ENCODE results near the gene ZXDA. TPM values are rescaled to one million over a fixed set of nuclear protein-coding genes. Genes with fewer than 3 reads are reported as not detected.
"Not testable (repeated sequence)": the region's sequence is repeated elsewhere in the genome, so short reads cannot be mapped to it uniquely, and the experiment has no call there.

ZXDA gene
- total RNA-seq, 1 donor from 2014 or later: 0.67 TPM

DNA sequence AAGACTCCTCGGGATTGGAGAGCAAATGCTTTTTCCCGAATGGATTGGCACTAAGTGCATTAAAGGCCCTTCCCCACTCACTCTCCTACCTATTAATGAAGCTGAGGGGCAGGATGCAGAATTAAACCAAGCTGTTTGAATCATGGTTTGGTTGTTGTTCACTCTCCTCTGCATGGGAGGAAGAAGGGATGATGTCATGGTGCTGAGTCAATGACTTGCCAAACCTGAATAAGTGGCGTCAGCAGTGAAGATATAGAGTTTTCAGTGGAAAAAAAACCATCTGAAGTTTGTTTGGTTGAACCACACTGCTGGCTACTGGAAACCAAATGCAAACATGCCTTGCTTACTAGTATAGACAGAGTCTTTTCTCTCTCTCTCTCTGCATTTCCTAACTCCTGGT is 19.8 kb upstream of the ZXDA start:
- Mint-ChIP-seq H3K4me3 (ENCODE audit: low read depth) (no peak overlapping the region), H3K27ac (no peak overlapping the region), H3K4me1 (ENCODE audit: low read depth) (no peaks in the 10 kb centered on the region), H3K9me3 (ENCODE audit: low read depth) (peaks cover 31% of the 10 kb centered on the region), H3K27me3 (no peaks in the 10 kb centered on the region), H3K36me3 (ENCODE audit: insufficient read depth) (no peaks in the 10 kb centered on the region)
- no peak for DNase-seq (ENCODE audit: low spot score, unreplicated experiment)
- TF ChIP-seq, protein P1, sequence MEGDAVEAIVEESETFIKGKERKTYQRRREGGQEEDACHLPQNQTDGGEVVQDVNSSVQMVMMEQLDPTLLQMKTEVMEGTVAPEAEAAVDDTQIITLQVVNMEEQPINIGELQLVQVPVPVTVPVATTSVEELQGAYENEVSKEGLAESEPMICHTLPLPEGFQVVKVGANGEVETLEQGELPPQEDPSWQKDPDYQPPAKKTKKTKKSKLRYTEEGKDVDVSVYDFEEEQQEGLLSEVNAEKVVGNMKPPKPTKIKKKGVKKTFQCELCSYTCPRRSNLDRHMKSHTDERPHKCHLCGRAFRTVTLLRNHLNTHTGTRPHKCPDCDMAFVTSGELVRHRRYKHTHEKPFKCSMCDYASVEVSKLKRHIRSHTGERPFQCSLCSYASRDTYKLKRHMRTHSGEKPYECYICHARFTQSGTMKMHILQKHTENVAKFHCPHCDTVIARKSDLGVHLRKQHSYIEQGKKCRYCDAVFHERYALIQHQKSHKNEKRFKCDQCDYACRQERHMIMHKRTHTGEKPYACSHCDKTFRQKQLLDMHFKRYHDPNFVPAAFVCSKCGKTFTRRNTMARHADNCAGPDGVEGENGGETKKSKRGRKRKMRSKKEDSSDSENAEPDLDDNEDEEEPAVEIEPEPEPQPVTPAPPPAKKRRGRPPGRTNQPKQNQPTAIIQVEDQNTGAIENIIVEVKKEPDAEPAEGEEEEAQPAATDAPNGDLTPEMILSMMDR (IDR thresholded peaks at IDR 0.05; ENCODE audit: unreplicated experiment): no peak

DNA sequence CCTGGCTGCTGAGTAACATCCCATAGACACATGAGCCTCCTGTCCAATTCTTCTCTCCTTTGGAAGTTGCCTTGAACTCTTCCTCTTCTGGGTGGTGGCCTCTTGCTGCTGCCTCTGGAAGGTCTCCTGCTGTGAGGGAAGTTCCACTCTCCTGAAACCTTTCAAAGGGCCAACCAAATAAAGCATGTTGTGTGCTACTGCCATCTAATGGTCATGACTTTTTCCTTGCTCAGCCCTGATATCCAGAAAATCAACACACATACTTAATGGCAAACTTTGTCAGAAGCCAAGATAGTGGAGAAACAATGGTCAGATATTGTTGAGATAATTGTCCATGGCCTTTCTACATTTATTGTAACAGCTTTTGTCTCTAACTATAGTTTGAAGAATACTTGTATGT is 19.1 kb upstream of the ZXDA start:
- no peaks in the 10 kb centered on the region for H3K36me3 Mint-ChIP-seq (ENCODE audit: insufficient read depth)
- no peaks in the 10 kb centered on the region for H3K27me3 Mint-ChIP-seq
- no peak overlapping the region for H3K27ac Mint-ChIP-seq
- H3K4me3 Mint-ChIP-seq (ENCODE audit: low read depth): no peak overlapping the region
- no peak for DNase-seq (ENCODE audit: low spot score, unreplicated experiment)
- TF ChIP-seq, protein P1 (IDR thresholded peaks at IDR 0.05; ENCODE audit: unreplicated experiment): peak; percentile 34
- peaks cover 31% of the 10 kb centered on the region for H3K9me3 Mint-ChIP-seq (ENCODE audit: low read depth)
- H3K4me1 Mint-ChIP-seq (ENCODE audit: low read depth): no peaks in the 10 kb centered on the region

DNA sequence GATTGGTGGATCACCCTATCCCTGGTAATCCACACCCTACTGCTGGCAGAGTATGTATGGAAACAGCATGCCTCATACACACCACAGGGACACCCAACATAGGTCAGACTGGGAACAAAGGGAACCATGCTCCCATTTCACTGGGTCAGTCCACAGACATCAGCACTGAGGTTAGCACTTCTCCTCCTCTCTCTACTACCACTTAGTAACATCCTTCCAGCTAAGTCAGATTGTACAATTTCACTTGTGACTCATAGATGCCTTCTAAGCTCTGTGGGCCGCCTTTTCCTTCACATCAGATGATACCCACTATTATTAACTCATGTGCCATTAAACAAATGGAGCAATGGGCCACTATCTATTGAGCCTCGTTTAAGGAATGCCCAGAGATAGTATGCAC is 15.5 kb upstream of the ZXDA start:
- no peak overlapping the region for H3K27ac Mint-ChIP-seq
- no peaks in the 10 kb centered on the region for H3K4me1 Mint-ChIP-seq (ENCODE audit: low read depth)
- H3K27me3 Mint-ChIP-seq: no peaks in the 10 kb centered on the region
- peaks cover 22% of the 10 kb centered on the region for H3K9me3 Mint-ChIP-seq (ENCODE audit: low read depth)
- no peaks in the 10 kb centered on the region for H3K36me3 Mint-ChIP-seq (ENCODE audit: insufficient read depth)
- no peak for DNase-seq (ENCODE audit: low spot score, unreplicated experiment)
- H3K4me3 Mint-ChIP-seq (ENCODE audit: low read depth): no peak overlapping the region
- TF ChIP-seq, protein P1 (IDR thresholded peaks at IDR 0.05; ENCODE audit: unreplicated experiment): no peak

DNA sequence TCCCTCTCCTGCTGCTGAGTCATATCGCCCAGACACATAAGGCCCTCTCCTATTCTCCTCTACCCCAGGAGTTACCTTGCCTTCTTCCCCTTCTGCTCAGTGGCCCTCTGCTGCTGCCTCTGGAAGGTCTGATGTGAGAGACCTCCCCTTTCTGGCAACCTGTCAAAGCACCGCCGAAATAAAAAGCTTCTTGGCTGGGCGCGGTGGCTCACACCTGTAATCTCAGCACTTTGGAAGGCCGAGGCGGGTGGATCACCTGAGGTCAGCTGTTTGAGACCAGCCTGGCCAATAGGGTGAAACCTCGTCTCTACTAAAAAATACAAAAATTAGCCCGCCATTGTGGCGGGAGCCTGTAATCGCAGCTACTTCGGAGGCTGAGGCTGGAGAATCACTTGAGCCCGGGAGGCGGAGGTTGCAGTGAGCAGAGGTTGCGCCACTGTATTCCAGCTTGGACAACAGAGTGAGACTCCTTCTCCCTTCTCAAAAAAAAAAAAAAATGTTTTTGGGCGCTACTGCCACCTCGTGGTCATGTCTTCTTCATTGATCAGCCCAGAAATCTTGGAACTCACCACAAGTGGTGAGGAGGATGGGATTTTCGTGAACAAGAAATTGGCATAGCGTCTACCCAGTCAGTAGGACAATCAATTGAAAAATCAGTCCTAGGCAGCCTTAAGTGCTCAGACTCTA is 8.6 kb upstream of the ZXDA start:
- DNase-seq (ENCODE audit: low spot score, unreplicated experiment): no peak
- no peak overlapping the region for H3K4me3 Mint-ChIP-seq (ENCODE audit: low read depth)
- H3K36me3 Mint-ChIP-seq (ENCODE audit: insufficient read depth): no peaks in the 10 kb centered on the region
- TF ChIP-seq, protein P1 (IDR thresholded peaks at IDR 0.05; ENCODE audit: unreplicated experiment): peak; percentile 37
- no peak overlapping the region for H3K27ac Mint-ChIP-seq
- no peaks in the 10 kb centered on the region for H3K27me3 Mint-ChIP-seq
- H3K9me3 Mint-ChIP-seq (ENCODE audit: low read depth): peaks cover 19% of the 10 kb centered on the region
- no peaks in the 10 kb centered on the region for H3K4me1 Mint-ChIP-seq (ENCODE audit: low read depth)

DNA sequence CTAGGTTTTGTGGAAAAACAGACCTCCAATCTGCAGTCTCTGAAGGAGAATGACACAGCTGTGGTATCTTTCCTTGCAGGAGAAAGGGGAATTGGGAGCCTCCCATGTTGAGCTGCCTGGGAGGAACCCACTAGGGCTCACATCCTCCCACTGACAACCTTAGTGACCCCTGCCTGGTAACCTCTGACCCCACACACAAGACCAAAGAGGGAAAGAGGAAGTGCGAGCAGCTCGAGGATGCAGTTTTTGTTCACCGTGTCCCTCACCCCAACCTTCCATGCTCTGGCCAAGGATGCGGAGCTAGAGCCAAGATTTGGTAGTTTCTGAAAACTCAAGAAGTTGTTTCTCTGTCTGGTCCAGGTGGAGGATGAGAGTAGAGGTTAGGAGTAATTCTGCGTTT is 5.4 kb upstream of the ZXDA start:
- Mint-ChIP-seq H3K36me3 (ENCODE audit: insufficient read depth) (no peaks in the 10 kb centered on the region), H3K9me3 (ENCODE audit: low read depth) (peaks cover 37% of the 10 kb centered on the region), H3K4me3 (ENCODE audit: low read depth) (no peak overlapping the region), H3K4me1 (ENCODE audit: low read depth) (no peaks in the 10 kb centered on the region), H3K27ac (no peak overlapping the region), H3K27me3 (no peaks in the 10 kb centered on the region)
- DNase-seq (ENCODE audit: low spot score, unreplicated experiment): no peak
- TF ChIP-seq, protein P1 (IDR thresholded peaks at IDR 0.05; ENCODE audit: unreplicated experiment): no peak

- H3K9me3 Mint-ChIP-seq (ENCODE audit: low read depth): peaks cover 39% of the 10 kb centered on the region
- not testable (repeated sequence) for DNase-seq (ENCODE audit: low spot score, unreplicated experiment); H3K36me3 Mint-ChIP-seq (ENCODE audit: insufficient read depth); H3K27ac Mint-ChIP-seq; H3K4me1 Mint-ChIP-seq (ENCODE audit: low read depth); H3K4me3 Mint-ChIP-seq (ENCODE audit: low read depth); H3K27me3 Mint-ChIP-seq
These were observed 517 bp downstream of the ZXDA start for GRCh38 chrX:57909595-57910286.

DNA sequence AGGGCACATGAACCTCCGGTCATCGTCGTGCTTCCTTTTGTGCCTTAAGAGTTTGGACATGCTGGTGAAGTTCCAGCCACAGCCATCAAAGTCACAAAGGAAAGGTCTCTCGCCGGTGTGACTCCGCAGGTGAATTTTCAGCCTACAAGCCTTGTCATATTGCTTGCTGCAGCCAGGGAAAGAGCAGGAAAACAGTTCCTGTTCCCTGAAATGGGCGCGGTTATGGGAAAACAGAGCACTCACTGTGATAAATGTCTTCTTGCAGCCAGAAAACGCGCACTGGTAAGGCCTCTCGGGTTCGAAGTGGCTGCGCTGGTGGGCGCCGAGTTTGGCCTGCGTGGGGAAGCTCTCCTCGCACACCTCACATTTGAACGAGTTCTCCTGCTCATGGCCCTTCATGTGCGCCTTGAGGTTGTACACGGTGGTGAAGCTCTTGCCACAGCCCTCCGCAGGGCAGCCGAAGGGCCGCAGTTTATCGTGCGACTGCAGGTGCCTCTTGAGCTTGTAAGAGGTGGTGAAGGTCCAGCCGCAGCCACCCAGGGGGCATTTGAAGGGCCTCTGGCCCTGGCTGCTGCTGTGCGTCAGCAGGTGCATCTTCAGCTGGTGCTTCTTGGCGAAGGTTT is 1.2 kb downstream of the ZXDA start:
- DNase-seq (ENCODE audit: low spot score, unreplicated experiment); H3K4me3 Mint-ChIP-seq (ENCODE audit: low read depth); H3K4me1 Mint-ChIP-seq (ENCODE audit: low read depth); H3K36me3 Mint-ChIP-seq (ENCODE audit: insufficient read depth); H3K27ac Mint-ChIP-seq; H3K27me3 Mint-ChIP-seq: not testable (repeated sequence)
- H3K9me3 Mint-ChIP-seq (ENCODE audit: low read depth): peaks cover 39% of the 10 kb centered on the region

Data from progenitor cell of endocrine pancreas (in vitro differentiated cells).